Cardiac muscle cell (in vitro differentiated cells and primary cell): Measurements from ENCODE around the gene VAPA. TPM values are rescaled to one million over a fixed set of nuclear protein-coding genes. Genes with fewer than 3 reads are reported as not detected.

Experiments used
- DNase-seq, 2 donors: peaks; one replicate each; pipeline versions ENCODE4 v3.0.0 to v3.0.0-alpha.2; 2010 to 2017; ENCODE audit warnings: low read depth in 1 of 2, low spot score in 1 of 2
- H3K27ac ChIP-seq: fragments of 200-600 bp; sonication (generic); 2 replicates; pipeline ENCODE4 v1.5.1; 2016
- H3K27me3 ChIP-seq: fragments of 200-600 bp; sonication (generic); 2 replicates; pipeline ENCODE4 v1.6.0; 2016; ENCODE audit warnings: control low read depth
- H3K36me3 ChIP-seq: fragments of 200-600 bp; sonication (generic); 2 replicates; pipeline ENCODE4 v1.5.1; 2016; ENCODE audit warnings: control low read depth
- H3K4me1 ChIP-seq: fragments of 200-600 bp; sonication (generic); 2 replicates; pipeline ENCODE4 v1.8.1; 2017; ENCODE audit warnings: low read depth, mild to moderate bottlenecking, mixed run types
- H3K4me3 ChIP-seq: fragments of 200-600 bp; sonication (generic); 2 replicates; pipeline ENCODE4 v1.5.1; 2016; ENCODE audit warnings: mild to moderate bottlenecking
- H3K9me3 ChIP-seq: fragments of 200-600 bp; sonication (generic); 2 replicates; pipeline ENCODE4 v1.5.1; 2017; ENCODE audit warnings: low read depth, mild to moderate bottlenecking, control low read depth
- CTCF ChIP-seq: IDR thresholded peaks from 2 replicates; pipeline ENCODE4 v1.5.1; 2012; ENCODE audit warnings: low read depth, mild to moderate bottlenecking, low read length
- polyA plus RNA-seq: library from polyadenylated mRNA; unstranded; fragments of >200 nt; fragmentation: Nextera tagmentation; extraction: Ambion mirVana; gene quantifications from 2 replicates; pipeline ENCODE4 v1.2.1, GENCODE V29; 2016
- total RNA-seq: library from RNA; depleted of rRNA; stranded (reverse); fragments of >200 nt; gene quantifications from 2 replicates; pipeline ENCODE4 v1.2.3, GENCODE V29; 2016

The VAPA gene
- total and polyA plus RNA-seq, 2 experiments from 2014 or later: 137 to 215 TPM

- no peak for TF ChIP-seq CTCF
- Histone ChIP-seq H3K9me3 (no peaks in the 10 kb centered on the region), H3K4me1 (no peaks in the 10 kb centered on the region), H3K27ac (no peak overlapping the region), H3K4me3 (no peak overlapping the region), H3K27me3 (no peaks in the 10 kb centered on the region), H3K36me3 (no peaks in the 10 kb centered on the region)
- DNase-seq: no peak
Measured at GRCh38 chr18:9884090-9884489, 29.7 kb upstream of the VAPA start.

- no peaks in the 10 kb centered on the region for H3K4me1 ChIP-seq
- TF ChIP-seq CTCF: no peak
- no peaks in the 10 kb centered on the region for H3K9me3 ChIP-seq
- H3K27me3 ChIP-seq: no peaks in the 10 kb centered on the region
- H3K27ac ChIP-seq: no peak overlapping the region
- no peak overlapping the region for H3K4me3 ChIP-seq
- no peaks in the 10 kb centered on the region for H3K36me3 ChIP-seq
- DNase-seq: no peak
Measured at GRCh38 chr18:9884532-9885140, 29.2 kb upstream of the VAPA start.

GRCh38 chr18:9885170-9886004 lies 28.4 kb upstream of the VAPA start, which contains the start of gene TXNDC2:
TSS of gene TXNDC2 (plus strand) at chr18:9885973. CDS start at chr18:9886681, 708 bp downstream.
- H3K36me3 ChIP-seq: no peaks in the 10 kb centered on the region

GRCh38 chr18:9886005-9886348 lies 27.8 kb upstream of the VAPA start:
- H3K4me1 ChIP-seq: no peaks in the 10 kb centered on the region
- no peaks in the 10 kb centered on the region for H3K9me3 ChIP-seq
- H3K4me3 ChIP-seq: no peak overlapping the region
- H3K36me3 ChIP-seq: no peaks in the 10 kb centered on the region
- no peak overlapping the region for H3K27ac ChIP-seq
- no peaks in the 10 kb centered on the region for H3K27me3 ChIP-seq
- no peak for TF ChIP-seq CTCF
- no peak for DNase-seq

More at GRCh38 chr18:9885170-9886004, 28.4 kb upstream of the VAPA start, which contains the start of gene TXNDC2:
- TF ChIP-seq CTCF: no peak
- Histone ChIP-seq H3K9me3 (no peaks in the 10 kb centered on the region), H3K27me3 (no peaks in the 10 kb centered on the region), H3K4me1 (no peaks in the 10 kb centered on the region), H3K27ac (no peak within 1 kb of the TSS), H3K4me3 (no peak within 1 kb of the TSS)
- DNase-seq: peak in 1 of 2 donors; percentile 20

- no peak for TF ChIP-seq CTCF
- no peaks in the 10 kb centered on the region for H3K27me3 ChIP-seq
- no peaks in the 10 kb centered on the region for H3K36me3 ChIP-seq
- H3K27ac ChIP-seq: no peak overlapping the region
- DNase-seq: no peak
- H3K4me3 ChIP-seq: no peak overlapping the region
- no peaks in the 10 kb centered on the region for H3K4me1 ChIP-seq
- no peaks in the 10 kb centered on the region for H3K9me3 ChIP-seq
Measured at GRCh38 chr18:9887992-9888391, 25.8 kb upstream of the VAPA start.
